HepG2 (cell line): ENCODE measurements around the gene SEMA4A. TPM values are rescaled to one million over a fixed set of nuclear protein-coding genes. Genes with fewer than 3 reads are reported as not detected.

Source experiments
- ATAC-seq: fragments of 200-7000 bp; cut with Tn5 transposase; 3 replicates; pipeline ENCODE4 v1.9.1; 2020; ENCODE audit warnings: mild to moderate bottlenecking, moderate library complexity
- BruUV-seq: library from RNA; stranded (reverse); fragments of 400-500 nt; replicated peaks from 2 replicates; lab custom pipeline; 2021; lab: Mats Ljungman, UMichigan
- CTCF ChIA-PET: fragments of 300-600 bp; formaldehyde crosslinking; extraction: SDS; loops from one replicate; lab custom pipeline; 2021; ENCODE audit warnings: low total read pairs, inconsistent platforms, low intra/inter-chr PET ratio; lab: Yijun Ruan, JAX
- POLR2A ChIA-PET: fragments of 350-600 bp; sonication (Branson Sonifier 250); formaldehyde crosslinking; loops from one replicate; lab custom pipeline; 2020; ENCODE audit warnings: antibody characterized with exemption, inconsistent platforms; lab: Yijun Ruan, JAX
- DNase-seq: peaks from one replicate; pipeline ENCODE4 v3.0.0-alpha.2; 2015; ENCODE audit warnings: low spot score
- FAIRE-seq: peaks from 3 replicates; lab custom pipeline; 2011; peaks lifted over from hg19 to GRCh38; lab: Jason Lieb, UNC
- H2AFZ ChIP-seq: one replicate; pipeline ENCODE4 v1.6.1; 2011; ENCODE audit warnings: low read length, inconsistent platforms
- H3K27ac ChIP-seq: fragments of 300-600 bp; 3 replicates; pipeline ENCODE4 v1.8.0; 2011; ENCODE audit warnings: mixed run types, mild to moderate bottlenecking, mixed read lengths, low read length, inconsistent platforms; ENCODE audit not compliant: insufficient read depth; ENCODE audit errors: extremely low read length
- H3K27me3 ChIP-seq, 2 experiments: fragments of 200-600 bp in 1 of 2; 2 replicates in 1 of 2; 3 replicates in 1 of 2; pipeline versions ENCODE4 v1.6.0 to v1.8.0; 2011; ENCODE audit warnings: low read length in 2 of 2, mild to moderate bottlenecking in 2 of 2, moderate library complexity in 2 of 2, inconsistent platforms in 1 of 2; ENCODE audit not compliant: insufficient read depth in 2 of 2, control insufficient read depth in 1 of 2
- H3K36me3 ChIP-seq, 2 experiments: fragments of 200-600 bp in 1 of 2; replicated peaks in 1 of 2; 2 replicates in 1 of 2; 3 replicates in 1 of 2; pipeline versions ENCODE4 v1.5.1 to v1.8.0; 2011; ENCODE audit warnings: low read length in 2 of 2, inconsistent platforms in 1 of 2; ENCODE audit not compliant: insufficient read depth in 2 of 2, control insufficient read depth in 1 of 2
- H3K4me1 ChIP-seq: 2 replicates; pipeline ENCODE4 v1.5.1; 2012; ENCODE audit warnings: low read length, inconsistent platforms; ENCODE audit not compliant: insufficient read depth
- H3K4me2 ChIP-seq: 2 replicates; pipeline ENCODE4 v1.6.0; 2011; ENCODE audit warnings: low read depth, low read length, inconsistent platforms
- H3K4me3 ChIP-seq, 3 experiments: fragments of 200-600 bp in 1 of 3; sonication (generic), shearing (Covaris generic) in 1 of 3; replicated peaks in 1 of 3; 2 replicates each; pipeline ENCODE4 v1.5.1; 2011 to 2016; ENCODE audit warnings: low read length in 3 of 3, inconsistent platforms in 2 of 3, low read depth in 2 of 3, mild to moderate bottlenecking in 2 of 3, control low read depth in 1 of 3, mixed read lengths in 1 of 3; ENCODE audit not compliant: insufficient read depth in 1 of 3
- H3K79me2 ChIP-seq: one replicate; pipeline ENCODE4 v1.6.1; 2011; ENCODE audit warnings: low read length, inconsistent platforms; ENCODE audit not compliant: insufficient read depth
- H3K9ac ChIP-seq: 2 replicates; pipeline ENCODE4 v1.6.0; 2011; ENCODE audit warnings: mild to moderate bottlenecking, low read depth, low read length, inconsistent platforms; ENCODE audit not compliant: insufficient read depth
- H3K9me3 ChIP-seq: 2 replicates; pipeline ENCODE4 v1.5.1; 2012; ENCODE audit warnings: mild to moderate bottlenecking, low read length
- H4K20me1 ChIP-seq: 2 replicates; pipeline ENCODE4 v1.6.0; 2011; ENCODE audit warnings: inconsistent platforms, mild to moderate bottlenecking, low read length, moderate library complexity; ENCODE audit not compliant: insufficient read depth
- FOSL2 ChIP-seq: sonication (generic); formaldehyde crosslinking; IDR thresholded peaks from 2 replicates; pipeline ENCODE4 v1.4.0; 2020; ENCODE audit warnings: missing genetic modification reagents
- ZIK1 ChIP-seq: sonication (generic); formaldehyde crosslinking; IDR thresholded peaks from 2 replicates; pipeline ENCODE4 v1.5.0; 2020; ENCODE audit warnings: mild to moderate bottlenecking, low read depth, missing genetic modification reagents, borderline replicate concordance
- ZNF563 ChIP-seq: sonication (generic); formaldehyde crosslinking; IDR thresholded peaks from 2 replicates; pipeline ENCODE4 v1.8.0; 2022; ENCODE audit warnings: mild to moderate bottlenecking, moderate library complexity, missing genetic modification reagents
- ZNF607 ChIP-seq: sonication (generic); formaldehyde crosslinking; IDR thresholded peaks from 2 replicates; pipeline ENCODE4 v1.5.1; 2020; ENCODE audit warnings: missing genetic modification reagents, mild to moderate bottlenecking, borderline replicate concordance
- WGBS: methylation state at CpG from one replicate; pipeline ENCODE4 v1.1.6; 2017; ENCODE audit warnings: low lambda C conversion rate; 5-methylcytosine and 5-hydroxymethylcytosine counted together
- in situ Hi-C: cut with HindIII; loops from 2 replicates; pipeline ENCODE4 v1.10.0; 2017; ENCODE audit warnings: low pct_unique_long_range_greater_than_20kb; ENCODE audit not compliant: extremely low pct_ligation_motif_present
- intact Hi-C: fragments of 100-400 bp; cut with micrococcal nuclease; formaldehyde crosslinking; loops from one replicate; pipeline ENCODE4 v1.10.0; 2022; ENCODE audit not compliant: unreplicated experiment
- polyA plus RNA-seq, 8 experiments: library from polyadenylated mRNA; depleted of rRNA in 3 of 8; stranded (reverse) in 7 of 8; unstranded in 1 of 8; fragments of >200 nt; fragmentation: Illumina TruSeq in 4 of 8; extraction: Trizol in 4 of 8; gene quantifications; 2 replicates each; pipeline versions ENCODE4 v1.2.1 to v1.2.3, GENCODE V29; 2011 to 2016; ENCODE audit warnings: low read depth in 4 of 8, missing spikeins in 1 of 8, mixed read lengths in 1 of 8; ENCODE audit not compliant: insufficient read depth in 1 of 8
- total RNA-seq, 5 experiments: library from RNA; depleted of rRNA; stranded (reverse); fragments of >200 nt; fragmentation: Illumina TruSeq; extraction: Trizol; gene quantifications; 2 replicates each; pipeline ENCODE4 v1.2.3, GENCODE V29; 2016; ENCODE audit warnings: low read depth in 1 of 5
- TF ChIP-seq, protein P1 (sequence below): sonication (generic); formaldehyde crosslinking; IDR thresholded peaks from 2 replicates; pipeline ENCODE4 v1.4.0; 2020; ENCODE audit warnings: mild to moderate bottlenecking, missing genetic modification reagents
- TF ChIP-seq, protein P2 (sequence below), 2 experiments: fragments of 450-650 bp in 1 of 2; sonication (generic) in 1 of 2; formaldehyde crosslinking in 1 of 2; IDR thresholded peaks; 2 replicates each; pipeline versions ENCODE4 v1.6.1 to v1.8.0; 2016 to 2022; ENCODE audit warnings: antibody characterized with exemption in 1 of 2, mild to moderate bottlenecking in 1 of 2, missing genetic modification reagents in 1 of 2

The SEMA4A gene
- total and polyA plus RNA-seq, 2 of the 13 experiments (the other 11 are each of a cell fraction or from before 2014, with no cell fraction given), result 0.09 to 0.20 TPM

DNA sequence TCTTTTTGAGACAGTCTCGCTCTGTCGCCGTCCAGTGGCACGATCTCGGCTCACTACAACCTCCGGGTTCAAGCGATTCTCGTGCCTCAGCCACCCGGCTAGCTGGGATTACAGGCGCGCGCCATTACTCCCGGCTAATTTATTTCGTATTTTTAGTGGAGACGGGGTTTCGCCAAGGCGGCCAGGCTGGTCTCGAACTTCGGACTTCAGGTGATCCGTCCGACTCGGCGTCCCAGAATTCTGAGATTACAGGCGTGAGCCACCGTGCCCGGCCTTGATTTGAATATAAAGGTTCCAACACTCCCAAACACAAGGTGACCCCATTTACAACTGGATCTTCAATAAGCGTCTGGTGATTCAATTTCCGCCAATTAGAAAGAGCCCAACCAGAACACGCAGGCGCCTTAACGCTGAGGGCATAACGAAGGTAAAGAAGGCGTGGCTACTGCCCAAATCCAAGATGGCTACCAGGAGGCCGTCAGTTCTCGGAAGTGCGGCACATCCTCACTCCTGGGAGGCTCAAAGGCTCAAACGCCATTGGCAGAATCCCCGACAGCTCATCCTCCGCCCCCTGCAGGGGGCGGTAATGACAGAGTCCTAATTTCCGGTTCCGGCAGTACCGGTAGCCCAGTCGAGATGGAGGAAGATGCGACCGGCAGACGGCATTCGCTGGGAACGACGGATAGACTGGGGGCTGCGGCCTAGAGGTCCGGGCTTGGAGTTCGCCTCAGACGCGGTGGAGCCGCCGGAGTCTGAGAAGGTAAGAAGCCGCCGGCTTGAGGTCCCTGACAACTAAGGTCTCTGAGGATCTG is 40.3 kb downstream of the SEMA4A start, which contains the start of gene SLC25A44 (continued):
- TF ChIP-seq FOSL2 (CRISPR knock-in tag), result 0 out of 2 replicates have a peak, but pooled peaks have one; percentile 40
- TF ChIP-seq, all 625 proteins: peak for 142

DNA sequence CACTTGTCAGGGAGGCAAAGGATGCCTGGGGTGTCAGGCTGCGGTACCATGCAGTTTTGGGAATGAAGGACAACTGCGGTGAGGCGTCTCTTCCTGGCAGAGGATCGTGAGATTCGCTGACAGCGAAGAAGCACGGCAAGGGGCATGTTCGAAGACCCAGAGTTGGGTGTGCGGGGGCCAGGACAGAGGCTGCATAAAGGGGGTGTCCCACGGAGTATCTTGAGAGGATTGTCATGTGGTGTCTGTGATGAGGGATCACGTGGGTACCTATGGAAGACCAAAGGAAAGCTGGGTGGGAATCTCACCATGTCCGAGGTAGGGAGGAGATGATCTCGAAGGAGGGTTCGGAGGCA is 40.9 kb downstream of the SEMA4A start:
- H3K4me1 ChIP-seq, result peaks cover 86% of the 10 kb centered on the region
- ChIA-PET POLR2A (interaction anchor here (0.6 to 2.5 kb wide), 7 partner anchors 10 to 48 kb away, joined by 3 to 32 read pairs (median 5); partner anchors contain the start of gene PMF1), CTCF (no interaction called here)
- H3K79me2 ChIP-seq, result peaks cover 36% of the 10 kb centered on the region
- no peak for DNase-seq
- peaks cover 3 to 4% of the 10 kb centered on the region in 2 experiments; a peak in 4 of 5 replicates for H3K36me3 ChIP-seq
- BruUV-seq, result TSS peak; percentile 76
- H3K27me3 ChIP-seq, result no peaks in the 10 kb centered on the region; a peak in 1 of 5 replicates
- H3K4me2 ChIP-seq, result peak overlapping the region; percentile 90
- in situ Hi-C loops, result no loop called here
- peaks cover 2% of the 10 kb centered on the region for H3K9me3 ChIP-seq
- peak overlapping the region; percentile 81 to 97 (median 97) for H3K4me3 ChIP-seq
- H3K9ac ChIP-seq, result peak overlapping the region; percentile 79
- no peak for FAIRE-seq
- no peak overlapping the region for H2AFZ ChIP-seq
- no peaks in the 10 kb centered on the region for H4K20me1 ChIP-seq
- peak overlapping the region; percentile 44 for H3K27ac ChIP-seq
- under 1% methylated on average over 14 of the region's 14 CpGs for WGBS
- no peak for ATAC-seq
- intact Hi-C loops, result no loop called here
- TF ChIP-seq, protein P1, sequence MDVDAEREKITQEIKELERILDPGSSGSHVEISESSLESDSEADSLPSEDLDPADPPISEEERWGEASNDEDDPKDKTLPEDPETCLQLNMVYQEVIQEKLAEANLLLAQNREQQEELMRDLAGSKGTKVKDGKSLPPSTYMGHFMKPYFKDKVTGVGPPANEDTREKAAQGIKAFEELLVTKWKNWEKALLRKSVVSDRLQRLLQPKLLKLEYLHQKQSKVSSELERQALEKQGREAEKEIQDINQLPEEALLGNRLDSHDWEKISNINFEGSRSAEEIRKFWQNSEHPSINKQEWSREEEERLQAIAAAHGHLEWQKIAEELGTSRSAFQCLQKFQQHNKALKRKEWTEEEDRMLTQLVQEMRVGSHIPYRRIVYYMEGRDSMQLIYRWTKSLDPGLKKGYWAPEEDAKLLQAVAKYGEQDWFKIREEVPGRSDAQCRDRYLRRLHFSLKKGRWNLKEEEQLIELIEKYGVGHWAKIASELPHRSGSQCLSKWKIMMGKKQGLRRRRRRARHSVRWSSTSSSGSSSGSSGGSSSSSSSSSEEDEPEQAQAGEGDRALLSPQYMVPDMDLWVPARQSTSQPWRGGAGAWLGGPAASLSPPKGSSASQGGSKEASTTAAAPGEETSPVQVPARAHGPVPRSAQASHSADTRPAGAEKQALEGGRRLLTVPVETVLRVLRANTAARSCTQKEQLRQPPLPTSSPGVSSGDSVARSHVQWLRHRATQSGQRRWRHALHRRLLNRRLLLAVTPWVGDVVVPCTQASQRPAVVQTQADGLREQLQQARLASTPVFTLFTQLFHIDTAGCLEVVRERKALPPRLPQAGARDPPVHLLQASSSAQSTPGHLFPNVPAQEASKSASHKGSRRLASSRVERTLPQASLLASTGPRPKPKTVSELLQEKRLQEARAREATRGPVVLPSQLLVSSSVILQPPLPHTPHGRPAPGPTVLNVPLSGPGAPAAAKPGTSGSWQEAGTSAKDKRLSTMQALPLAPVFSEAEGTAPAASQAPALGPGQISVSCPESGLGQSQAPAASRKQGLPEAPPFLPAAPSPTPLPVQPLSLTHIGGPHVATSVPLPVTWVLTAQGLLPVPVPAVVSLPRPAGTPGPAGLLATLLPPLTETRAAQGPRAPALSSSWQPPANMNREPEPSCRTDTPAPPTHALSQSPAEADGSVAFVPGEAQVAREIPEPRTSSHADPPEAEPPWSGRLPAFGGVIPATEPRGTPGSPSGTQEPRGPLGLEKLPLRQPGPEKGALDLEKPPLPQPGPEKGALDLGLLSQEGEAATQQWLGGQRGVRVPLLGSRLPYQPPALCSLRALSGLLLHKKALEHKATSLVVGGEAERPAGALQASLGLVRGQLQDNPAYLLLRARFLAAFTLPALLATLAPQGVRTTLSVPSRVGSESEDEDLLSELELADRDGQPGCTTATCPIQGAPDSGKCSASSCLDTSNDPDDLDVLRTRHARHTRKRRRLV (CRISPR knock-in tag), result no peak
- TF ChIP-seq, protein P2, sequence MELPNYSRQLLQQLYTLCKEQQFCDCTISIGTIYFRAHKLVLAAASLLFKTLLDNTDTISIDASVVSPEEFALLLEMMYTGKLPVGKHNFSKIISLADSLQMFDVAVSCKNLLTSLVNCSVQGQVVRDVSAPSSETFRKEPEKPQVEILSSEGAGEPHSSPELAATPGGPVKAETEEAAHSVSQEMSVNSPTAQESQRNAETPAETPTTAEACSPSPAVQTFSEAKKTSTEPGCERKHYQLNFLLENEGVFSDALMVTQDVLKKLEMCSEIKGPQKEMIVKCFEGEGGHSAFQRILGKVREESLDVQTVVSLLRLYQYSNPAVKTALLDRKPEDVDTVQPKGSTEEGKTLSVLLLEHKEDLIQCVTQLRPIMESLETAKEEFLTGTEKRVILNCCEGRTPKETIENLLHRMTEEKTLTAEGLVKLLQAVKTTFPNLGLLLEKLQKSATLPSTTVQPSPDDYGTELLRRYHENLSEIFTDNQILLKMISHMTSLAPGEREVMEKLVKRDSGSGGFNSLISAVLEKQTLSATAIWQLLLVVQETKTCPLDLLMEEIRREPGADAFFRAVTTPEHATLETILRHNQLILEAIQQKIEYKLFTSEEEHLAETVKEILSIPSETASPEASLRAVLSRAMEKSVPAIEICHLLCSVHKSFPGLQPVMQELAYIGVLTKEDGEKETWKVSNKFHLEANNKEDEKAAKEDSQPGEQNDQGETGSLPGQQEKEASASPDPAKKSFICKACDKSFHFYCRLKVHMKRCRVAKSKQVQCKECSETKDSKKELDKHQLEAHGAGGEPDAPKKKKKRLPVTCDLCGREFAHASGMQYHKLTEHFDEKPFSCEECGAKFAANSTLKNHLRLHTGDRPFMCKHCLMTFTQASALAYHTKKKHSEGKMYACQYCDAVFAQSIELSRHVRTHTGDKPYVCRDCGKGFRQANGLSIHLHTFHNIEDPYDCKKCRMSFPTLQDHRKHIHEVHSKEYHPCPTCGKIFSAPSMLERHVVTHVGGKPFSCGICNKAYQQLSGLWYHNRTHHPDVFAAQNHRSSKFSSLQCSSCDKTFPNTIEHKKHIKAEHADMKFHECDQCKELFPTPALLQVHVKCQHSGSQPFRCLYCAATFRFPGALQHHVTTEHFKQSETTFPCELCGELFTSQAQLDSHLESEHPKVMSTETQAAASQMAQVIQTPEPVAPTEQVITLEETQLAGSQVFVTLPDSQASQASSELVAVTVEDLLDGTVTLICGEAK (IDR thresholded peaks at IDR 0.05), result no peak
- TF ChIP-seq, protein P2 (CRISPR knock-in tag; IDR thresholded peaks at IDR 0.05), result no peak
- TF ChIP-seq ZNF607 (no peak), ZIK1 (no peak), ZNF563 (no peak)
